GM12878 (cell line): ENCODE results near the gene SLC7A1. TPM values are rescaled to one million over a fixed set of nuclear protein-coding genes. Genes with fewer than 3 reads are reported as not detected.

Experiments
- ATAC-seq: fragments of 200-7000 bp; cut with Tn5 transposase; 3 replicates; pipeline ENCODE4 v1.9.1; 2020; ENCODE audit warnings: mild to moderate bottlenecking, moderate library complexity
- BruUV-seq: library from RNA; stranded (reverse); fragments of 400-500 nt; replicated peaks from 2 replicates; lab custom pipeline; 2021; lab: Mats Ljungman, UMichigan
- CTCF ChIA-PET: fragments of 300-600 bp; sonication (Branson Sonifier 250); formaldehyde crosslinking; extraction: SDS; loops from one replicate; lab custom pipeline; 2021; ENCODE audit warnings: inconsistent platforms; lab: Yijun Ruan, JAX
- POLR2A ChIA-PET: fragments of 350-600 bp; formaldehyde crosslinking; extraction: SDS; loops from one replicate; lab custom pipeline; 2021; ENCODE audit warnings: inconsistent platforms; lab: Charles Lee
- RAD21 ChIA-PET: fragments of 300-600 bp; sonication (Branson Sonifier 250); formaldehyde crosslinking; loops from one replicate; lab custom pipeline; 2023; ENCODE audit warnings: antibody characterized with exemption; ENCODE audit not compliant: unreplicated experiment; lab: Charles Lee
- SMC1A ChIA-PET: fragments of 300-600 bp; sonication (Branson Sonifier 250); formaldehyde crosslinking; loops from one replicate; lab custom pipeline; 2023; ENCODE audit not compliant: unreplicated experiment, uncharacterized antibody; lab: Charles Lee
- DNase-seq: peaks from one replicate; pipeline ENCODE4 v3.0.0-alpha.2; 2011; ENCODE audit warnings: low read depth, low spot score
- FAIRE-seq: peaks from 3 replicates; lab custom pipeline; 2011; peaks lifted over from hg19 to GRCh38; lab: Jason Lieb, UNC
- H2AFZ ChIP-seq: 2 replicates; pipeline ENCODE4 v1.6.0; 2011; ENCODE audit warnings: low read depth, low read length, control low read depth; ENCODE audit not compliant: control insufficient read depth
- H3K27ac ChIP-seq: 2 replicates; pipeline ENCODE4 v1.5.1; 2011; ENCODE audit warnings: control low read depth; ENCODE audit not compliant: control insufficient read depth, insufficient read depth
- H3K27me3 ChIP-seq, 2 experiments: replicated peaks in 1 of 2; 2 replicates each; pipeline versions ENCODE4 v1.6.0 to v1.6.1; 2011; ENCODE audit warnings: low read length in 1 of 2; ENCODE audit not compliant: control insufficient read depth in 2 of 2, insufficient read depth in 2 of 2
- H3K36me3 ChIP-seq, 2 experiments: 2 replicates each; pipeline ENCODE4 v1.5.1; 2011; ENCODE audit warnings: low read length in 1 of 2; ENCODE audit not compliant: control insufficient read depth in 2 of 2, insufficient read depth in 2 of 2
- H3K4me1 ChIP-seq: 2 replicates; pipeline ENCODE4 v1.6.1; 2011; ENCODE audit warnings: mild to moderate bottlenecking, low read length, moderate library complexity, mixed read lengths; ENCODE audit not compliant: control insufficient read depth, insufficient read depth
- H3K4me2 ChIP-seq: 2 replicates; pipeline ENCODE4 v1.6.0; 2011; ENCODE audit warnings: control low read depth; ENCODE audit not compliant: control insufficient read depth, insufficient read depth
- H3K4me3 ChIP-seq: fragments of 200-600 bp; sonication (generic); 2 replicates; pipeline ENCODE4 v1.5.1; 2016
- H3K79me2 ChIP-seq: 2 replicates; pipeline ENCODE4 v1.6.0; 2011; ENCODE audit warnings: low read length; ENCODE audit not compliant: control insufficient read depth, insufficient read depth
- H3K9ac ChIP-seq: 2 replicates; pipeline ENCODE4 v1.8.0; 2011; ENCODE audit warnings: low read length, control low read depth, mixed read lengths; ENCODE audit not compliant: control insufficient read depth, insufficient read depth
- H3K9me3 ChIP-seq: replicated peaks from 3 replicates; pipeline ENCODE4 v1.5.1; 2011; ENCODE audit warnings: mild to moderate bottlenecking, low read length; ENCODE audit not compliant: control insufficient read depth, insufficient read depth
- H4K20me1 ChIP-seq: 2 replicates; pipeline ENCODE4 v1.6.0; 2011; ENCODE audit not compliant: control insufficient read depth, insufficient read depth
- BHLHE40 ChIP-seq, 2 experiments: fragments of 450-650 bp in 1 of 2; IDR thresholded peaks; 2 replicates each; pipeline ENCODE4 v1.6.1; 2011 to 2017; ENCODE audit warnings: low read depth in 2 of 2, borderline replicate concordance in 1 of 2, improper control_type of control experiment in 1 of 2, low read length in 1 of 2, mild to moderate bottlenecking in 1 of 2
- CTCF ChIP-seq, 3 experiments: IDR thresholded peaks in 2 of 3; conservative IDR thresholded peaks in 1 of 3; 2 replicates each; pipeline ENCODE4 v1.5.1; 2011; ENCODE audit warnings: low read depth in 3 of 3, low read length in 3 of 3, mild to moderate bottlenecking in 3 of 3, control low read depth in 2 of 3, moderate library complexity in 2 of 3, inconsistent platforms in 1 of 3, mixed read lengths in 1 of 3; ENCODE audit not compliant: control insufficient read depth in 2 of 3, insufficient read depth in 1 of 3; ENCODE audit errors: extremely low read depth in 1 of 3
- EED ChIP-seq: sonication (generic); IDR thresholded peaks from 2 replicates; pipeline ENCODE4 v1.6.1; 2016; ENCODE audit warnings: antibody characterized with exemption, low read depth
- KAT2A ChIP-seq: conservative IDR thresholded peaks from 2 replicates; pipeline ENCODE4 v1.6.1; 2011; ENCODE audit warnings: low read depth, low read length; ENCODE audit not compliant: control insufficient read depth
- KLF5 ChIP-seq: fragments of 450-650 bp; IDR thresholded peaks from 2 replicates; pipeline ENCODE4 v1.6.1; 2014; ENCODE audit warnings: mild to moderate bottlenecking; ENCODE audit not compliant: partially characterized antibody
- NFYB ChIP-seq: IDR thresholded peaks from 2 replicates; pipeline ENCODE4 v1.6.1; 2011; ENCODE audit warnings: low read depth, mild to moderate bottlenecking, low read length, improper control_type of control experiment, moderate library complexity; ENCODE audit not compliant: insufficient read depth
- NR2C2 ChIP-seq: IDR thresholded peaks from 2 replicates; pipeline ENCODE4 v1.6.1; 2011; ENCODE audit warnings: borderline replicate concordance, low read depth; ENCODE audit not compliant: control insufficient read depth, insufficient read length
- NRF1 ChIP-seq: conservative IDR thresholded peaks from 2 replicates; pipeline ENCODE4 v1.6.1; 2011; ENCODE audit warnings: mild to moderate bottlenecking, low read depth, low read length, improper control_type of control experiment
- PAX5 ChIP-seq: IDR thresholded peaks from 2 replicates; pipeline ENCODE4 v1.6.1; 2011; ENCODE audit warnings: low read depth, low read length, borderline replicate concordance
- PKNOX1 ChIP-seq: fragments of 450-650 bp; IDR thresholded peaks from 2 replicates; pipeline ENCODE4 v1.6.1; 2016; ENCODE audit warnings: mild to moderate bottlenecking
- PML ChIP-seq: IDR thresholded peaks from 2 replicates; pipeline ENCODE4 v1.6.1; 2012; ENCODE audit warnings: low read length, inconsistent platforms
- RBBP5 ChIP-seq: fragments of 200-600 bp; sonication (generic); conservative IDR thresholded peaks from 2 replicates; pipeline ENCODE4 v1.6.1; 2016
- RFX5 ChIP-seq: IDR thresholded peaks from 2 replicates; pipeline ENCODE4 v1.6.1; 2011; ENCODE audit warnings: low read depth, low read length, improper control_type of control experiment
- SMAD1 ChIP-seq: fragments of 450-650 bp; IDR thresholded peaks from 2 replicates; pipeline ENCODE4 v1.6.1; 2018; ENCODE audit warnings: mild to moderate bottlenecking, low read depth; ENCODE audit not compliant: partially characterized antibody
- TAF1 ChIP-seq: IDR thresholded peaks from 2 replicates; pipeline ENCODE4 v1.6.1; 2011; ENCODE audit warnings: mild to moderate bottlenecking, low read depth, low read length, borderline replicate concordance
- ZNF687 ChIP-seq: fragments of 450-650 bp; IDR thresholded peaks from 2 replicates; pipeline ENCODE4 v1.6.1; 2017; ENCODE audit warnings: mild to moderate bottlenecking, moderate library complexity
- WGBS: methylation state at CpG from one replicate; pipeline ENCODE4 v1.1.6; 2016; ENCODE audit warnings: low lambda C conversion rate; ENCODE audit not compliant: insufficient replicate concordance, insufficient coverage; ENCODE audit errors: missing lambda C conversion rate; 5-methylcytosine and 5-hydroxymethylcytosine counted together
- in situ Hi-C: fragments of 300-500 bp; cut with MboI; formaldehyde crosslinking; loops from 9 replicates; pipeline ENCODE4 v1.14.3; 2018; ENCODE audit warnings: mixed read lengths
- intact Hi-C: fragments of 100-400 bp; cut with micrococcal nuclease; formaldehyde crosslinking; loops from one replicate; pipeline ENCODE4 v1.14.2; 2022; ENCODE audit not compliant: unreplicated experiment
- polyA plus RNA-seq, 11 experiments: library from polyadenylated mRNA; depleted of rRNA in 4 of 11; unstranded in 6 of 11; stranded (reverse) in 5 of 11; fragments of >200 nt; fragmentation: Nextera tagmentation in 4 of 11; fragmentation: Illumina TruSeq in 1 of 11; extraction: Ambion mirVana in 4 of 11; extraction: Trizol in 1 of 11; gene quantifications; 1 replicate in 1 of 11; 2 replicates in 10 of 11; pipeline versions ENCODE4 v1.2.1 to v1.2.3, GENCODE V29; 2011 to 2016; ENCODE audit warnings: inconsistent platforms in 2 of 11, missing spikeins in 2 of 11, low read depth in 1 of 11
- total RNA-seq, 4 experiments: library from RNA; depleted of rRNA in 3 of 4; stranded (reverse); fragments of >200 nt in 3 of 4; fragmentation: Illumina TruSeq in 1 of 4; extraction: Trizol in 1 of 4; gene quantifications; 2 replicates each; pipeline versions ENCODE4 v1.2.1 to v1.2.3, GENCODE V29; 2013 to 2021

The SLC7A1 gene
- total and polyA plus RNA-seq, 10 of the 15 experiments (the other 5 are each of a cell fraction or from before 2014, with no cell fraction given), result 6.4 to 91.7 (median 23.4) TPM

GRCh38 chr13:29576581-29576980, 18.9 kb downstream of the SLC7A1 start (continued):
- TF ChIP-seq ZNF687, result no peak
- no peak for TF ChIP-seq TAF1
- no peak for TF ChIP-seq PKNOX1

GRCh38 chr13:29575098-29575497, 20.4 kb downstream of the SLC7A1 start:
- RAD21 ChIA-PET, result interaction anchor here (1.5 kb wide), 1 partner anchor 12 kb away, joined by 4 read pairs; no protein-coding TSS in a partner anchor
- Histone ChIP-seq H3K9me3 (no peaks in the 10 kb centered on the region), H3K27ac (no peak overlapping the region), H3K4me2 (no peak overlapping the region), H3K4me1 (no peaks in the 10 kb centered on the region), H3K9ac (no peak overlapping the region), H2AFZ (no peak overlapping the region), H3K27me3 (no peaks in the 10 kb centered on the region), H4K20me1 (no peaks in the 10 kb centered on the region), H3K4me3 (no peak overlapping the region), H3K79me2 (peaks cover 67% of the 10 kb centered on the region), H3K36me3 (peaks cover 0 to under 1% of the 10 kb centered on the region in 2 experiments; a peak in 3 of 4 replicates)
- POLR2A ChIA-PET, result interaction anchor here (0.7 to 1.1 kb wide), 2 partner anchors 8 kb away, joined by 4 to 6 read pairs; no protein-coding TSS in a partner anchor
- SMC1A ChIA-PET, result interaction anchor here (0.7 to 3.4 kb wide), 4 partner anchors 9 to 19 kb away, joined by 3 to 15 read pairs (median 4); no protein-coding TSS in a partner anchor
- FAIRE-seq (no peak), DNase-seq (no peak), ATAC-seq (no peak)
- intact Hi-C loops (no loop called here), in situ Hi-C loops (no loop called here)
- WGBS, result 97% methylated on average over 3 of the region's 3 CpGs
- no peak for TF ChIP-seq SMAD1
- no peak for TF ChIP-seq NRF1
- no peak for TF ChIP-seq PAX5
- TF ChIP-seq RFX5, result no peak
- no peak for TF ChIP-seq NR2C2
- no peak for TF ChIP-seq CTCF (IDR thresholded peaks at IDR 0.05 in 2 of 3, conservative IDR thresholded peaks at IDR 0.05 in 1 of 3; ENCODE audit: control insufficient read depth in 2 of 3, extremely low read depth in 1 of 3, insufficient read depth in 1 of 3, low read depth in 3 of 3, low read length in 3 of 3)
- TF ChIP-seq BHLHE40 (IDR thresholded peaks at IDR 0.05; ENCODE audit: borderline replicate concordance in 1 of 2, low read depth in 2 of 2, low read length in 1 of 2), result no peak
- TF ChIP-seq PML, result no peak
- TF ChIP-seq NFYB, result no peak
- TF ChIP-seq KLF5, result no peak
- TF ChIP-seq KAT2A, result no peak
- TF ChIP-seq EED, result no peak
- no peak for TF ChIP-seq RBBP5
- CTCF ChIA-PET, result no interaction called here
- no TSS peak for BruUV-seq
